GM19372 (cell line): Measurements from ENCODE around the gene DIP2C.
"Not testable (repeated sequence)": the region's sequence is repeated elsewhere in the genome, so short reads cannot be mapped to it uniquely, and the experiment has no call there.

Source experiments
- ATAC-seq: cut with Tn5 transposase; IDR thresholded peaks from one replicate; pipeline ENCODE4 v1.9.1; 2021; ENCODE audit warnings: mild to moderate bottlenecking, low read depth, moderate library complexity; ENCODE audit not compliant: unreplicated experiment

Gene DIP2C

GRCh38 chr10:615583-616152 lies 73.8 kb downstream of the DIP2C start:
- ATAC-seq = no peak

- ATAC-seq = no peak
These were observed 74.5 kb downstream of the DIP2C start for GRCh38 chr10:614790-615582.

GRCh38 chr10:614139-614711 lies 75.2 kb downstream of the DIP2C start:
- ATAC-seq = no peak

- no peak for ATAC-seq
These were observed 76.0 kb downstream of the DIP2C start for GRCh38 chr10:613271-614138.

GRCh38 chr10:612696-613095 lies 76.8 kb downstream of the DIP2C start:
- no peak for ATAC-seq

GRCh38 chr10:610642-611305 lies 78.7 kb downstream of the DIP2C start:
- not testable (repeated sequence) for ATAC-seq

GRCh38 chr10:609868-610545 lies 79.5 kb downstream of the DIP2C start:
- ATAC-seq = no peak

- ATAC-seq = no peak
These were observed 80.2 kb downstream of the DIP2C start for GRCh38 chr10:609262-609658.

- no peak for ATAC-seq
These were observed 80.9 kb downstream of the DIP2C start for GRCh38 chr10:608331-609261.

GRCh38 chr10:607545-608185 lies 81.8 kb downstream of the DIP2C start:
- no peak for ATAC-seq

- ATAC-seq = no peak
These were observed 82.5 kb downstream of the DIP2C start for GRCh38 chr10:606762-607544.

- no peak for ATAC-seq
These were observed 83.7 kb downstream of the DIP2C start for GRCh38 chr10:605632-606325.

GRCh38 chr10:604716-605631 lies 84.5 kb downstream of the DIP2C start:
- ATAC-seq = no peak

- ATAC-seq = no peak
These were observed 85.7 kb downstream of the DIP2C start for GRCh38 chr10:603745-604144.

GRCh38 chr10:602391-603005 lies 87.0 kb downstream of the DIP2C start:
- no peak for ATAC-seq

- no peak for ATAC-seq
These were observed 87.9 kb downstream of the DIP2C start for GRCh38 chr10:601660-601963.
